Nucleus accumbens (tissue), 56 donors: Measurements from ENCODE around the gene MKNK2.
A peak's percentile ranks its signal among the peaks of the same experiment; 100 is the strongest.
"Not testable (repeated sequence)": the region's sequence is repeated elsewhere in the genome, so short reads cannot be mapped to it uniquely, and the experiment has no call there.

Source experiments
- DNase-seq, 56 donors: peaks; one replicate each; lab custom pipeline; 2025; lab: John Stamatoyannopoulos, UW

Gene MKNK2

GRCh38 chr19:2034729-2035589, 16.1 kb downstream of the MKNK2 start:
- peak in 3 of 56 donors; percentile 29 to 57 (median 48) for DNase-seq

GRCh38 chr19:2034253-2034652, 16.8 kb downstream of the MKNK2 start:
- not testable (repeated sequence) for DNase-seq

GRCh38 chr19:2033825-2034159, 17.3 kb downstream of the MKNK2 start:
- no peak for DNase-seq

- DNase-seq, result no peak
Measured at GRCh38 chr19:2033115-2033824, 17.8 kb downstream of the MKNK2 start.

- DNase-seq, result peak; percentile 61 to 99 (median 92)
Measured at GRCh38 chr19:2032296-2032941, 18.6 kb downstream of the MKNK2 start.

- DNase-seq, result no peak
Measured at GRCh38 chr19:2027361-2027760, 23.7 kb downstream of the MKNK2 start.

- no peak for DNase-seq
Measured at GRCh38 chr19:2026770-2027169, 24.3 kb downstream of the MKNK2 start.

- DNase-seq, result no peak
Measured at GRCh38 chr19:2022289-2022688, 28.8 kb downstream of the MKNK2 start.

GRCh38 chr19:2021453-2022140, 29.4 kb downstream of the MKNK2 start:
- no peak for DNase-seq

- DNase-seq, result no peak
Measured at GRCh38 chr19:2018752-2019151, 32.3 kb downstream of the MKNK2 start.

- DNase-seq, result peak in 52 of 56 donors; percentile 11 to 87 (median 54)
Measured at GRCh38 chr19:2016041-2016807, 34.8 kb downstream of the MKNK2 start.

GRCh38 chr19:2015608-2015950, 35.5 kb downstream of the MKNK2 start, which contains the start of gene BTBD2:
BTBD2 (minus strand) TSS chr19:2015714; CDS start chr19:2015703, 11 bp downstream.
- DNase-seq, result peak in 44 of 56 donors; percentile 8 to 82 (median 44)

- DNase-seq, result peak in 3 of 56 donors; percentile 18 to 28 (median 26)
Measured at GRCh38 chr19:2014731-2015607, 36.1 kb downstream of the MKNK2 start.

- DNase-seq, result no peak
Measured at GRCh38 chr19:2014131-2014571, 36.9 kb downstream of the MKNK2 start.

GRCh38 chr19:2013683-2013961, 37.4 kb downstream of the MKNK2 start:
- no peak for DNase-seq

- DNase-seq, result no peak
Measured at GRCh38 chr19:2012941-2013682, 37.9 kb downstream of the MKNK2 start.

GRCh38 chr19:2011169-2011568, 39.9 kb downstream of the MKNK2 start:
- DNase-seq, result no peak

- no peak for DNase-seq
Measured at GRCh38 chr19:2010135-2010668, 40.8 kb downstream of the MKNK2 start.
